Measurements from ENCODE around the gene ARRDC5. TPM values are rescaled to one million over a fixed set of nuclear protein-coding genes. Genes with fewer than 3 reads are reported as not detected.

ARRDC5 gene
- total and polyA plus RNA-seq, 2 of the 13 experiments (the other 11 are each of a cell fraction or from before 2014, with no cell fraction given) = not detected

GRCh38 chr19:4909156-4909896, 6.6 kb upstream of the ARRDC5 start, which contains the start of gene UHRF1 (continued):
- no peak for TF ChIP-seq MIER2 (CRISPR knock-in tag; IDR thresholded peaks at IDR 0.05)
- peak; percentile 70 for TF ChIP-seq AGO2 (optimal IDR thresholded peaks at IDR 0.05; ENCODE audit: low read depth, low read length)
- TF ChIP-seq GPN1 (CRISPR knock-in tag; IDR thresholded peaks at IDR 0.05; ENCODE audit: borderline replicate concordance) = no peak
- peak; percentile 64 for TF ChIP-seq ZNF235 (CRISPR knock-in tag; IDR thresholded peaks at IDR 0.05; ENCODE audit: borderline replicate concordance)
- TF ChIP-seq ZNF687 (CRISPR knock-in tag; IDR thresholded peaks at IDR 0.05) = peak; percentile 75
- TF ChIP-seq SATB2 (CRISPR knock-in tag; IDR thresholded peaks at IDR 0.05) = no peak
- 0 out of 2 replicates have a peak, but pooled peaks have one; percentile 59 for TF ChIP-seq ZNF232 (CRISPR knock-in tag; IDR thresholded peaks at IDR 0.05; ENCODE audit: borderline replicate concordance)
- TF ChIP-seq MEIS1 (CRISPR knock-in tag; IDR thresholded peaks at IDR 0.05; ENCODE audit: borderline replicate concordance) = peak; percentile 68; the same call in 1 of the 2 replicates
- peak; percentile 40; the same call in 1 of the 2 replicates for TF ChIP-seq MXD4 (CRISPR knock-in tag; IDR thresholded peaks at IDR 0.05)
- peak; percentile 79; the same call in 1 of the 2 replicates for TF ChIP-seq ZNF879 (CRISPR knock-in tag; IDR thresholded peaks at IDR 0.05)
- TF ChIP-seq GTF3A (CRISPR knock-in tag; conservative IDR thresholded peaks at IDR 0.05) = 0 out of 2 replicates have a peak, but pooled peaks have one; percentile 80
- TF ChIP-seq E2F1 (CRISPR knock-in tag; IDR thresholded peaks at IDR 0.05) = peak; percentile 96
- peak; percentile 38; the same call in 1 of the 2 replicates for TF ChIP-seq ZNF343 (CRISPR knock-in tag; IDR thresholded peaks at IDR 0.05)
- peak; percentile 46 for TF ChIP-seq PAXIP1 (CRISPR knock-in tag; conservative IDR thresholded peaks at IDR 0.05)
- peak; percentile 4 for TF ChIP-seq CBX1 (IDR thresholded peaks at IDR 0.05; ENCODE audit: low read depth)
- TF ChIP-seq RNF2 (conservative IDR thresholded peaks at IDR 0.05; ENCODE audit: low read depth) = no peak
- TF ChIP-seq ERF (CRISPR knock-in tag; IDR thresholded peaks at IDR 0.05) = peak; percentile 26; the same call in 1 of the 2 replicates
- peak; percentile 80 for TF ChIP-seq TFDP1 (CRISPR knock-in tag; IDR thresholded peaks at IDR 0.05; ENCODE audit: borderline replicate concordance)
- 0 out of 2 replicates have a peak, but pooled peaks have one; percentile 44 for TF ChIP-seq MED13 (CRISPR knock-in tag; IDR thresholded peaks at IDR 0.05)
- no peak for TF ChIP-seq ZNF432 (CRISPR knock-in tag; IDR thresholded peaks at IDR 0.05; ENCODE audit: borderline replicate concordance)
